Stimulated activated CD8-positive, alpha-beta memory T cell treated with anti-CD3 and anti-CD28 coated beads, Interleukin-4, amount 100 ng/mL, for 1 hour (primary cell): ENCODE results near the gene HTT.

Experiments used
- DNase-seq, 2 donors: peaks; one replicate each; pipeline ENCODE4 v3.0.0-alpha.2; 2020; ENCODE audit warnings: low read depth in 2 of 2, low spot score in 1 of 2

The HTT gene

GRCh38 chr4:3247399-3248177, 173.1 kb downstream of the HTT start:
- no peak for DNase-seq

GRCh38 chr4:3248178-3248480, 173.6 kb downstream of the HTT start:
- DNase-seq: no peak

- no peak for DNase-seq
These were observed 174.6 kb downstream of the HTT start, which contains the start of gene MSANTD1 for GRCh38 chr4:3248811-3249661. MSANTD1 (plus strand) TSS chr4:3249159; CDS start chr4:3249223, 64 bp downstream.

- DNase-seq: no peak
These were observed 175.4 kb downstream of the HTT start for GRCh38 chr4:3249711-3250437.

- no peak for DNase-seq
These were observed 176.0 kb downstream of the HTT start for GRCh38 chr4:3250438-3250955.

GRCh38 chr4:3250956-3251690, 176.6 kb downstream of the HTT start:
- DNase-seq: no peak

GRCh38 chr4:3251691-3252479, 177.4 kb downstream of the HTT start:
- no peak for DNase-seq

- DNase-seq: no peak
These were observed 178.0 kb downstream of the HTT start for GRCh38 chr4:3252480-3252828.

GRCh38 chr4:3252831-3253641, 178.6 kb downstream of the HTT start:
- DNase-seq: no peak

- DNase-seq: no peak
These were observed 179.3 kb downstream of the HTT start for GRCh38 chr4:3253808-3254207.

GRCh38 chr4:3254302-3255131, 180.0 kb downstream of the HTT start:
- no peak for DNase-seq

GRCh38 chr4:3255611-3256186, 181.2 kb downstream of the HTT start:
- no peak for DNase-seq

- no peak for DNase-seq
These were observed 182.0 kb downstream of the HTT start for GRCh38 chr4:3256230-3257102.

- DNase-seq: no peak
These were observed 182.6 kb downstream of the HTT start for GRCh38 chr4:3257103-3257555.

- DNase-seq: no peak
These were observed 183.3 kb downstream of the HTT start for GRCh38 chr4:3257556-3258482.
